ENCODE data around the gene GALNT9.

Gene GALNT9

GRCh38 chr12:132194056-132194455 lies 135.3 kb downstream of the GALNT9 start:
- Histone ChIP-seq H2BK12ac (ENCODE audit: low read length) (no peak overlapping the region), H3K9me3 (replicated peaks in 1 of 2; ENCODE audit: control insufficient read depth in 2 of 2, insufficient read depth in 1 of 2, low read depth in 1 of 2, low read length in 2 of 2) (peaks cover 8 to 11% of the 10 kb centered on the region in 2 donors), H3K18ac (ENCODE audit: low read length) (no peak overlapping the region), H3K79me1 (ENCODE audit: low read depth, low read length) (peaks cover 2% of the 10 kb centered on the region), H2AK5ac (ENCODE audit: low read depth, low read length) (no peak overlapping the region), H3K4me2 (ENCODE audit: insufficient read depth, low read length, poor library complexity, severe bottlenecking) (no peak overlapping the region), H2AFZ (ENCODE audit: low read length) (no peak overlapping the region), H3K4ac (ENCODE audit: low read length) (no peak overlapping the region), H4K8ac (ENCODE audit: low read depth, low read length) (no peak overlapping the region), H3K27me3 (ENCODE audit: control insufficient read depth in 3 of 3, insufficient read depth in 3 of 3, low read depth in 1 of 3, low read length in 3 of 3) (peaks cover 0 to 74% (median 17%) of the 10 kb centered on the region in 3 experiments), H3K4me3 (ENCODE audit: low read length in 2 of 2) (no peak overlapping the region), H3K9ac (ENCODE audit: low read depth, low read length, poor library complexity) (no peak overlapping the region), H2BK5ac (ENCODE audit: low read length) (no peak overlapping the region), H2BK120ac (ENCODE audit: low read depth, low read length) (no peak overlapping the region), H3K4me1 (ENCODE audit: control insufficient read depth in 2 of 2, insufficient read depth in 1 of 2, low read depth in 1 of 2, low read length in 2 of 2) (peaks cover 0 to 13% of the 10 kb centered on the region in 2 donors), H3K27ac (replicated peaks; ENCODE audit: low read length) (no peak overlapping the region), H3K23ac (ENCODE audit: low read depth, low read length, poor library complexity) (no peak overlapping the region), H4K91ac (ENCODE audit: low read depth, low read length, poor library complexity) (no peak overlapping the region), H3K14ac (ENCODE audit: low read length) (no peak overlapping the region), H3K36me3 (replicated peaks in 1 of 2; ENCODE audit: control insufficient read depth in 2 of 2, insufficient read depth in 2 of 2, low read length in 2 of 2) (no peaks in the 10 kb centered on the region), H2BK15ac (ENCODE audit: low read length) (no peak overlapping the region)
- WGBS, 2 donors (ENCODE audit: extremely low coverage in 2 of 2, insufficient read length in 2 of 2, insufficient replicate concordance in 1 of 2) = no CpG with 5 or more reads among the region's 10 CpGs
- DNase-seq (ENCODE audit: low spot score) = no peak

- Histone ChIP-seq H4K8ac (ENCODE audit: low read depth, low read length) (no peak overlapping the region), H2BK5ac (ENCODE audit: low read length) (no peak overlapping the region), H4K91ac (ENCODE audit: low read depth, low read length, poor library complexity) (no peak overlapping the region), H3K79me1 (ENCODE audit: low read depth, low read length) (peaks cover 2% of the 10 kb centered on the region), H3K18ac (ENCODE audit: low read length) (no peak overlapping the region), H2BK15ac (ENCODE audit: low read length) (no peak overlapping the region), H3K9ac (ENCODE audit: low read depth, low read length, poor library complexity) (no peak overlapping the region), H3K27ac (replicated peaks; ENCODE audit: low read length) (no peak overlapping the region), H3K23ac (ENCODE audit: low read depth, low read length, poor library complexity) (no peak overlapping the region), H3K4me2 (ENCODE audit: insufficient read depth, low read length, poor library complexity, severe bottlenecking) (no peak overlapping the region), H3K4me1 (ENCODE audit: control insufficient read depth in 2 of 2, insufficient read depth in 1 of 2, low read depth in 1 of 2, low read length in 2 of 2) (peaks cover 0 to 15% of the 10 kb centered on the region in 2 donors), H3K4ac (ENCODE audit: low read length) (no peak overlapping the region), H2AFZ (ENCODE audit: low read length) (no peak overlapping the region), H2AK5ac (ENCODE audit: low read depth, low read length) (peak overlapping the region; percentile 53), H3K14ac (ENCODE audit: low read length) (no peak overlapping the region), H2BK12ac (ENCODE audit: low read length) (no peak overlapping the region), H3K27me3 (ENCODE audit: control insufficient read depth in 3 of 3, insufficient read depth in 3 of 3, low read depth in 1 of 3, low read length in 3 of 3) (peaks cover 0 to 79% (median 18%) of the 10 kb centered on the region in 3 experiments), H3K9me3 (replicated peaks in 1 of 2; ENCODE audit: control insufficient read depth in 2 of 2, insufficient read depth in 1 of 2, low read depth in 1 of 2, low read length in 2 of 2) (peaks cover 8 to 11% of the 10 kb centered on the region in 2 donors), H3K36me3 (replicated peaks in 1 of 2; ENCODE audit: control insufficient read depth in 2 of 2, insufficient read depth in 2 of 2, low read length in 2 of 2) (no peaks in the 10 kb centered on the region), H3K4me3 (ENCODE audit: low read length in 2 of 2) (no peak overlapping the region), H2BK120ac (ENCODE audit: low read depth, low read length) (no peak overlapping the region)
- no CpG with 5 or more reads among the region's 31 CpGs for WGBS, 2 donors (ENCODE audit: extremely low coverage in 2 of 2, insufficient read length in 2 of 2, insufficient replicate concordance in 1 of 2)
- no peak for DNase-seq (ENCODE audit: low spot score)
Measured at GRCh38 chr12:132191715-132192553, 137.5 kb downstream of the GALNT9 start.

- no peak overlapping the region for H4K8ac ChIP-seq (ENCODE audit: low read depth, low read length)
- H3K79me1 ChIP-seq (ENCODE audit: low read depth, low read length) = peaks cover 2% of the 10 kb centered on the region
- peaks cover 6 to 10% of the 10 kb centered on the region in 2 donors for H3K4me1 ChIP-seq (ENCODE audit: control insufficient read depth in 2 of 2, insufficient read depth in 1 of 2, low read depth in 1 of 2, low read length in 2 of 2)
- peaks cover 11% of the 10 kb centered on the region in 2 donors for H3K9me3 ChIP-seq (replicated peaks in 1 of 2; ENCODE audit: control insufficient read depth in 2 of 2, insufficient read depth in 1 of 2, low read depth in 1 of 2, low read length in 2 of 2)
- no peak overlapping the region for H2BK120ac ChIP-seq (ENCODE audit: low read depth, low read length)
- DNase-seq (ENCODE audit: low spot score) = no peak
- peak overlapping the region; percentile 87 for H2AK5ac ChIP-seq (ENCODE audit: low read depth, low read length)
- peak overlapping the region; percentile 2 for H2BK5ac ChIP-seq (ENCODE audit: low read length)
- no peak overlapping the region for H2BK12ac ChIP-seq (ENCODE audit: low read length)
- H3K4me2 ChIP-seq (ENCODE audit: insufficient read depth, low read length, poor library complexity, severe bottlenecking) = no peak overlapping the region
- no peak overlapping the region for H3K4me3 ChIP-seq (ENCODE audit: low read length in 2 of 2)
- H3K14ac ChIP-seq (ENCODE audit: low read length) = peak overlapping the region; percentile 28
- H3K36me3 ChIP-seq (replicated peaks in 1 of 2; ENCODE audit: control insufficient read depth in 2 of 2, insufficient read depth in 2 of 2, low read length in 2 of 2) = no peaks in the 10 kb centered on the region
- H4K91ac ChIP-seq (ENCODE audit: low read depth, low read length, poor library complexity) = no peak overlapping the region
- H3K4ac ChIP-seq (ENCODE audit: low read length) = no peak overlapping the region
- H3K9ac ChIP-seq (ENCODE audit: low read depth, low read length, poor library complexity) = no peak overlapping the region
- H3K18ac ChIP-seq (ENCODE audit: low read length) = peak overlapping the region; percentile 77
- no peak overlapping the region for H3K27ac ChIP-seq (replicated peaks; ENCODE audit: low read length)
- peak overlapping the region; percentile 88 for H3K23ac ChIP-seq (ENCODE audit: low read depth, low read length, poor library complexity)
- no peak overlapping the region for H2AFZ ChIP-seq (ENCODE audit: low read length)
- WGBS, 2 donors (ENCODE audit: extremely low coverage in 2 of 2, insufficient read length in 2 of 2, insufficient replicate concordance in 1 of 2) = no CpG with 5 or more reads among the region's 30 CpGs
- H2BK15ac ChIP-seq (ENCODE audit: low read length) = peak overlapping the region; percentile 68
- peaks cover 0 to 76% (median 18%) of the 10 kb centered on the region in 3 experiments for H3K27me3 ChIP-seq (ENCODE audit: control insufficient read depth in 3 of 3, insufficient read depth in 3 of 3, low read depth in 1 of 3, low read length in 3 of 3)
Measured at GRCh38 chr12:132190834-132191500, 138.4 kb downstream of the GALNT9 start.
